ENCODE data around the gene MAPK8IP1. TPM values are rescaled to one million over a fixed set of nuclear protein-coding genes. Genes with fewer than 3 reads are reported as not detected.
A peak's percentile ranks its signal among the peaks of the same experiment; 100 is the strongest.

MAPK8IP1 gene
- total RNA-seq, 6 experiments from 2014 or later, result 1.7 to 6.2 (median 2.6) TPM

DNA sequence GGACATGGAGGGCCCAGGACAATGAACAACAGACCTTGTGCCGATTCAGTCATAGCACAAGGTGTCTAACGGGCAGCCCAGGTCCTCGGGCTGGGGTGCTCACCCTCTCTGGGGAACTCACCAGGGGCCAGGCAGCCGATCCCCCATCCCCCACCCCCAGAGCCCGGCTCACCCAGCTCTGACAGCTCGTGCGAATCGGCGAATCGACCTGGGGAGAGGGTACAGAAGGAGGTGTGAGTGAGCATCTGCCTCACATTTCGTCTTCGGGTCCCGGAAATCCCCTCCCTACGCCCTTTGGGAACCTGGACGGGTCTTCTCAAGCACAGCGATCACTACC, 31.8 kb downstream of the MAPK8IP1 start:
- Histone ChIP-seq H3K27ac (peak overlapping the region; percentile 74 to 79 (median 75)), H3K27me3 (no peaks in the 10 kb centered on the region), H3K4me3 (peak overlapping the region; percentile 88 to 91 (median 90)), H3K4me1 (peaks cover 0 to 44% (median 16%) of the 10 kb centered on the region in 4 donors), H3K9me3 (no peaks in the 10 kb centered on the region), H3K36me3 (peaks cover 0 to 26% (median 2%) of the 10 kb centered on the region in 4 donors)
- intact Hi-C loops (cut with DNase I), result no loop called here
- ATAC-seq, result no peak
- TF ChIP-seq CTCF (IDR thresholded peaks at IDR 0.05) (no peak), POLR2A (IDR thresholded peaks at IDR 0.05) (no peak)
- no peak for DNase-seq
- 0% methylated on average over 5 of the region's 16 CpGs for WGBS (ENCODE audit: insufficient coverage, low coverage, low lambda C conversion rate, missing lambda C conversion rate)

GRCh38 chr11:45917623-45918330, 32.3 kb downstream of the MAPK8IP1 start, which contains the start of gene PEX16:
TSS of gene PEX16 (minus strand) at chr11:45917877. CDS start at chr11:45917811, 66 bp downstream.
- Histone ChIP-seq H3K4me1 (peaks cover 0 to 43% (median 14%) of the 10 kb centered on the region in 4 donors), H3K9me3 (no peaks in the 10 kb centered on the region), H3K36me3 (peaks cover 0 to 26% (median 2%) of the 10 kb centered on the region in 4 donors), H3K27me3 (no peaks in the 10 kb centered on the region), H3K27ac (peak within 1 kb of the TSS; percentile 74 to 79 (median 75)), H3K4me3 (peak within 1 kb of the TSS; percentile 88 to 91 (median 90))
- peak; percentile 82 to 90 (median 85) for ATAC-seq
- peak; percentile 98 to 99 (median 99) for DNase-seq
- intact Hi-C loops (cut with DNase I), result no loop called here
- WGBS (ENCODE audit: insufficient coverage, low coverage, low lambda C conversion rate, missing lambda C conversion rate), result 0% methylated on average over 33 of the region's 45 CpGs
- peak; percentile 68 for TF ChIP-seq POLR2A (IDR thresholded peaks at IDR 0.05)
- TF ChIP-seq CTCF (IDR thresholded peaks at IDR 0.05), result no peak

DNA sequence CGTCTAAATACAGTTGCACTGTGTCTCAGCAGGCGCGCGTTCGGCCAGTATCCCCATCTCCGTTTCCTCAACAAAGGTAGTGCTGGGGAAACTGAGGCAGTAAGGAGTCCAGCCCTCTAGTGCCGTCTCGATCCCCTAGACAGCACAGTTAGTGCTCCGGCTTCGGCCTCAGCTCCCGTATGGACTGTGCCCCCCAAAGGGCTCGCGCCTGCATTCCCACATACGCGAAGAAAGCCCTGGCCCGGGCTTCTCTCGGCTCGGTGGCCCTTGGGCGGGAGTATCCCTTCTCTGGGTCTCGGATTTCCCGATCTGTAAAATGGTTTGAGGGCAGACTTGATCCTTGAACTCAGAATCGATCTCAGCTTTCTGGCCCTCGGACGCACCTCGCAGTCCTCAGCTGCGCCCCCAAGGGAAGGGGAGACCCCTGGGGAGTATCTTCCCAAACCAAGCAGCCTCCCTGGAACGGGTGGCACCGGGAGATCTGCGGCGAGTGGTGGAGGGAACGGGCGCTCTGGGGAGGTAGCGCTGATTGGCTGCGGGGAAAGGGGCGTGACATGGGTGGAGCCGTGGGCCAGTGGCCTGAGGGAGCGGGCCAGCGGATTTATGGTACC, 33.0 kb downstream of the MAPK8IP1 start:
- intact Hi-C loops (cut with DNase I), result no loop called here
- ATAC-seq (peak; percentile 72 to 75 (median 74)), DNase-seq (peak; percentile 89 to 93 (median 93))
- Histone ChIP-seq H3K9me3 (no peaks in the 10 kb centered on the region), H3K36me3 (peaks cover 0 to 22% (median 2%) of the 10 kb centered on the region in 4 donors), H3K27ac (peak overlapping the region; percentile 74 to 79 (median 75)), H3K4me1 (peaks cover 0 to 40% (median 11%) of the 10 kb centered on the region in 4 donors), H3K4me3 (peak overlapping the region; percentile 88 to 91 (median 90)), H3K27me3 (no peaks in the 10 kb centered on the region)
- TF ChIP-seq POLR2A (IDR thresholded peaks at IDR 0.05) (no peak), CTCF (IDR thresholded peaks at IDR 0.05) (no peak)
- WGBS (ENCODE audit: insufficient coverage, low coverage, low lambda C conversion rate, missing lambda C conversion rate), result 0% methylated on average over 19 of the region's 38 CpGs

DNA sequence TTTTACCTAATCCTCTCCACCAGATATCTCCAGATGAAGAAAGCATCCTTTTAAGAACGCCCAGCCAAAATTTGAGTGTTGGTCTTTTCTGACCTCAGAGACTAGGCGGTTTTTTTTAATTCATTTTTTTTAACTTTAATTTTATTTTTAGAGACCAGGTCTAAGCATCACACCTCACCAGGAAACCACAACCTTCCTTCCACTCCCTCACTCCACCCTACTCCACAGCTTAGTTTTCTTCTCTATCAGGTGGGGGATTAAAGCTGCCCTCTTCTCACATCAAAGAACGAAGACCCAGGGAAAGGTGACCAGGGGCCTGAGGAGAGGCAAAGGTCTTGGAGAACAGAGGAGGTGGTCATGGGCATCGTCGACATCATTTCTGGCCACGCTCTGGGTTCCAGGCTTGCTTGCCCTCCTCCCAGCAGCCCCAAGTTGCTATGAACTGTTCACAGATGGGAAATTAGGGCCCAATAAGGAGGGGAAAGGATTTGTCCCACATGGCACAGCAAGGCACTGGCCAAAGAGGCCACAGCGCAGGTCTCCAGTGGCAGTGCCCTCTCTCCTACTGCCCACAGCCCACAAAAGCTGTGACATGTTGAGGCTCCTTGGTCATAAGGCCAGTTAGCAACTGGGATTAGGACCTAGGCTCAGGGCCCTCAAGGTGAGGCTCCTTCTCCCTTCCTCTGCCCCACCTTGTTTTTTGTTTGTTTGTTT, 33.7 kb downstream of the MAPK8IP1 start:
- DNase-seq (peak in 2 of 3 donors; percentile 14 to 37), ATAC-seq (no peak)
- TF ChIP-seq POLR2A (IDR thresholded peaks at IDR 0.05) (no peak), CTCF (IDR thresholded peaks at IDR 0.05) (no peak)
- Histone ChIP-seq H3K9me3 (no peaks in the 10 kb centered on the region), H3K4me3 (peak overlapping the region; percentile 88 to 91 (median 90)), H3K4me1 (peaks cover 0 to 35% (median 8%) of the 10 kb centered on the region in 4 donors), H3K36me3 (peaks cover 0 to 15% (median 2%) of the 10 kb centered on the region in 4 donors), H3K27ac (peak overlapping the region in 1 of 3 donors; percentile 79), H3K27me3 (no peaks in the 10 kb centered on the region)
- intact Hi-C loops (cut with DNase I), result no loop called here
- 53% methylated on average over 6 of the region's 7 CpGs for WGBS (ENCODE audit: insufficient coverage, low coverage, low lambda C conversion rate, missing lambda C conversion rate)
